Measurements from ENCODE around the gene APOB.

Gene APOB

GRCh38 chr2:20997953-20998722 is 45.7 kb downstream of the APOB start:
- TF ChIP-seq CTCF (conservative IDR thresholded peaks at IDR 0.05) (no peak), ZFX (IDR thresholded peaks at IDR 0.05) (no peak)

GRCh38 chr2:20994130-20994529 is 49.7 kb downstream of the APOB start:
- H3K27ac ChIP-seq: no peak overlapping the region
- no peak for TF ChIP-seq ZFX (IDR thresholded peaks at IDR 0.05)

More at GRCh38 chr2:20997953-20998722, 45.7 kb downstream of the APOB start:
- H3K27ac ChIP-seq: no peak overlapping the region

- no peak overlapping the region for H3K27ac ChIP-seq
- no peak for TF ChIP-seq CTCF (conservative IDR thresholded peaks at IDR 0.05)
- TF ChIP-seq ZFX (IDR thresholded peaks at IDR 0.05): no peak
Observed at GRCh38 chr2:20992201-20992711, 51.6 kb downstream of the APOB start.

GRCh38 chr2:20990442-20991430 is 53.1 kb downstream of the APOB start:
- H3K27ac ChIP-seq: no peak overlapping the region
- TF ChIP-seq CTCF (conservative IDR thresholded peaks at IDR 0.05): no peak
- no peak for TF ChIP-seq ZFX (IDR thresholded peaks at IDR 0.05)

GRCh38 chr2:20989404-20989803 is 54.5 kb downstream of the APOB start:
- no peak for TF ChIP-seq CTCF (conservative IDR thresholded peaks at IDR 0.05)
- no peak for TF ChIP-seq ZFX (IDR thresholded peaks at IDR 0.05)
- H3K27ac ChIP-seq: no peak overlapping the region

GRCh38 chr2:20988905-20989304 is 55.0 kb downstream of the APOB start:
- H3K27ac ChIP-seq: no peak overlapping the region
- TF ChIP-seq CTCF (conservative IDR thresholded peaks at IDR 0.05) (no peak), ZFX (IDR thresholded peaks at IDR 0.05) (no peak)

GRCh38 chr2:20986024-20986939 is 57.6 kb downstream of the APOB start:
- H3K27ac ChIP-seq: no peak overlapping the region

More at GRCh38 chr2:20986024-20986939, 57.6 kb downstream of the APOB start:
- no peak for TF ChIP-seq CTCF (conservative IDR thresholded peaks at IDR 0.05)
- no peak for TF ChIP-seq ZFX (IDR thresholded peaks at IDR 0.05)

All from C4-2B (cell line).